Left colon (tissue), 2 donors: ENCODE data around the gene PAAF1. TPM values are rescaled to one million over a fixed set of nuclear protein-coding genes. Genes with fewer than 3 reads are reported as not detected.
A peak's percentile ranks its signal among the peaks of the same experiment; 100 is the strongest.

ENCODE experiments used
- ATAC-seq: fragments of 200-7000 bp; cut with Tn5 transposase; one replicate; pipeline ENCODE4 v1.9.1; 2020; ENCODE audit warnings: mild to moderate bottlenecking, moderate library complexity
- DNase-seq, 2 donors: peaks; one replicate each; pipeline ENCODE4 v3.0.0-alpha.2; 2020
- intact Hi-C, 2 donors: fragments of 100-400 bp; cut with DNase I in 1 of 2; cut with micrococcal nuclease in 1 of 2; formaldehyde crosslinking; loops; one replicate each; pipeline versions ENCODE4 v1.11.2 to v1.14.0; 2022; cut with DNase I, micrococcal nuclease
- total RNA-seq, 2 donors: library from RNA; stranded (reverse); fragmentation: NEBNext Ultra II Directional; extraction: Animal tissue kit (Norgen Biotek cat#: 25700); gene quantifications; one replicate each; pipeline ENCODE4 v1.2.1, GENCODE V29; 2021
- donor health status: DM: no; HTN: no; CAD: no.
- donor health status: DM: yes; HTN: yes; CAD: no.

The PAAF1 gene
- total RNA-seq, 2 donors from 2014 or later = 11.4 to 12.2 TPM

DNA sequence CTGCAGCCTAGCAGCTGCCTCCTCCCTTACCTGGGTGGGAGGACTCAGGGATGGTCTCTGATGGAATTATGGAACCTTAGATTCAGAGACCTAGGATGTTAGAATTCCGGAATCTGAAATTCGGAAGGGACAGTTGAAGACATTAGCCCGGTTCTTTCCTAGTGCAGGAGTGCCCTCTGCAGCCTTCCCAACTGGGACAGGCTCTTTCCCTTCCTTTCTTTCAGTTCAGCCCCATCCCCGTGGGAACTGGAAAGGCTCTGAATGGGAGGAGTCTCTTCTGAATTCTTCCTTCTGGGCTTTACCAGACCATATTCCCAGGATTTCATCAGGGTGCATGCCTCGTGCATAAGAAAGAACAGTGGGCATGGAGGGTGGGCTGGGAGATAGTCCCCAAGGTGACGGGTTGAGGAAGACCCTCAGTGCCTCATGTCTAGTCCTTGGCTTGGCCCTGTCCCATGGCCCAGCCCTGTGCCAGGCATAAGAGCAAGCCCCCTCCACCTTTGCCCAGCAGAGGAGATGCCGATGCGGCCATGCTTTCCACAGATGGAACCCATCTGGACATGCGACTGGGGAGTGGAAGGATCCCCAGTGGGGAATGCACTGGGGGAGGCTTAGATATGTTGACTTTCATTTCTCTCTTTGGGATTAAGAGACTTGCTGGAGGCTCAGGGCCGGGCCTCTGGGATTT is 88.4 kb downstream of the PAAF1 start:
- DNase-seq = no peak
- intact Hi-C loops = no loop called here
- ATAC-seq = no peak

DNA sequence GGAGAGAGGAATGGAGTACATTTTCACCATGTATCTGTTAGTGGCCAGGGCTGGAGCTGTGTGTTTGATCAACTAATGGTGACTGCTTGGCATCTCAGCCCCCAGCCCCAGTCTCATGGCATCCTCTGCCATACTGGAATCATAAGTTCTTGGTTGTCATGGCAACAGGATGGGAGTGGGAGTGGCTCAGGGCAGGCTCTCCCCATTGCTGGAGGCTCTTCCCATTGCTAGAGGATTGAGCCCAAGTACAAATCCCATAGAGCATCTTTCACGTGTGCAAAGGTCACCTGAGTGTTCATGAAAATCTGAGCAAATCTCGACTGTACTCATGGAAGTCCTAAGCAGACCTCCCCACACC is 88.9 kb downstream of the PAAF1 start:
- DNase-seq = no peak
- intact Hi-C loops = no loop called here
- ATAC-seq = no peak

DNA sequence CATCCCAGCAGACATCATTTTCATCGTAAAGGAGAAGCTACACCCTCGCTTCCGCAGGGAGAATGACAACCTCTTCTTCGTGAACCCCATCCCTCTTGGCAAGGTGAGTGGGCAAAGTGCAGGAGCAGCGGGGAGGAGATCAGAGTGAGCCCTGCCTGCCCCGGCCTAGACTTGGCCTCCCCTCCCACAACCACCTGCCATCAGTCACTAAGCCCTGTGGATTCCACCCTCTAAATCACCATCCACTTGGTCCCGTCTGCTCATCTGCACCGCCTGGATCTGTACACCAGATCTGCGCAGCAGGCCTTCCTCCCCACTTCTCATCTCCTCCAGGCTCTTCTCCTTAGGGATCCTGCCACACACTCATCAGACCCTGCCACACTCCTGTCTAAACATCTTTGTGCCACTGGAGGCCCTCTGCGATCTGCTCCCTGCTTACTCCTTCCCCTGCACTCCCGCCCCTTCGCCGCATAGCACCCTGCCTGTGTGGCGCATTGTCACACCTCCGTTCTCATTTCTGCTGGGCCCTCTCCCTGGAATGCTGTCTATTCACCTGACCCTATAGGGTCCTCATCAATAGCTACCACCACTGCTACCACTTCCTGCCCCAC is 91.7 kb downstream of the PAAF1 start:
- DNase-seq (no peak), ATAC-seq (no peak)
- intact Hi-C loops = no loop called here

DNA sequence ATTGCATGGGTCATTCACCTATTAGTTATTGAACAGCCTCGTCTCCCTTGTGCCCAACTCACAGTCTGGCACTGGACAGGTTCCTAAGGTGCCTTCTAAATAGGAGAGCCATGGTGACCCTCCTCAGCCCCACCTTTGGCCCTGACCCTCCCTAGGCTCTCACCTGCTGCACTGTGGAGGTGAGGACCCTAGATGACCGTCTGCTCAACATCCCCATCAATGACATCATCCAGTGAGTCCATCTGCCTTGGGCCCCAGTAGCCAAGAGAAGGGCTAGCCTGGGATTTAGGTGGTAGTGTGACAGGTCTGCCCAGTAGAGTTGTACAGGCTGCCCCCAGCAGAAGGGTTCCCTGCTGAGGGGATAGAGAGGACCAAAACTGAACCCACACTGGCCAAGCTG is 92.3 kb downstream of the PAAF1 start:
- intact Hi-C loops = no loop called here
- no peak for DNase-seq
- ATAC-seq = no peak

DNA sequence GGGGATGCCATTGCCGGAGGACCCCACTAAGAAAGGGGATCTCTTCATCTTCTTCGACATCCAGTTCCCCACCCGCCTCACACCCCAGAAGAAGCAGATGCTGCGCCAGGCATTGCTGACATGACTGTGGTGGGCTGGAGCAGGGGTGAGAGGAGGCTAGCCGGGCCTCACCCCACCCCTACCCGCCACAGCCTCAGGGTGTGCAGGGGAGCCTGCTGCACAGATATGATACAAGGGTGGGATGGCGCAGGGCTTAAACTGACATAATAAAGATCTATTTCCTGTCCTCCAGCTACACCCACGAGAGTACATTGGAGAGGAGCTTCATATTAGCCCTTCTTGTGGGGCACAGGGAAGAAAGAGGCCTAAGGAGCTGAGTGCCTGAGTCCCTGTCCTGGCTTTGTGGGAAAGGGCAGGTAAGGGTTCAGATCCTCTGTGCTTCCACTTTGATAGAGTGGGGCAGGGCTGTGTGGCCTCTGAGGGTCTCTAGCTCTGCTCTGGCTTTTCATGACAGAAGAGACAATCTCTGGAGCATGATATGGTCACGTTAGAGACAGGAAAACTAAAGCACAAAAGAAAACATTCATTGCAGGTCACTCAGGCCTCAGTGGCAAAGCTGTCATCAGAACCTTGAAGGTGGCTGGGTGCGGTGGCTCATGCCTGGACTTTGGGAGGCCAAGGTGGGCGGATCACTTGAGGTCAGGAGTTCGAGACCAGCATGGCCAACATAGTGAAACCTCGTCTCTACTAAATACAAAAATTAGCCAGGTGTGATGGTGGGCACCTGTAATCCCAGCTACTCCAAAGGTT is 93.4 kb downstream of the PAAF1 start:
- intact Hi-C loops = no loop called here
- DNase-seq = no peak
- no peak for ATAC-seq

DNA sequence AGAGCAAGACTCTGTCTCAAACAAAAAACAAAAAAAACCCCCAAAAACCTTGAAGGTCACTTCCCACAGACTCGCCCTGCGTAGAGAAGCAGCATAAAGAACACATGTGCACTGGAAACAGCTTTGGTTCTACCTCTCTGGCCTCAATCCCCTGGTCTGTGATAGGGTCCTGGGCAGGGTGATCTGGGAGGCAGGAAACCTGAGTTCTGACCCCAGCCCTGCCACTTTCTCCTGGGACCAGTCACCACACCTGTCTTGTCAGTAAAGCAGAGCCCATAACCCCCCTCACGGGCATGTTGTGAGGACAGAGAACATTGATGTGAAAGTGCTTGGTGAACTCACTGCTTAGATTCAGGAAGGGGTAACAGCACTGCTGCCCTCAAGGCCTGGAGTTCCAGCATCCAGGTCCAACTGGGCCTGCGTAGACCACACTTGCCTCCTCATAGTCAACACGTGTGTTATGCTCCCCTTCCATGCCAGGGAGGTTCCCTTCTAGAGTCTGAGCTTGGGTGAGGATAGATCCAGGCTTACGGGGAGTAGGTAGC is 94.4 kb downstream of the PAAF1 start:
- ATAC-seq = no peak
- DNase-seq = no peak
- intact Hi-C loops = no loop called here

DNA sequence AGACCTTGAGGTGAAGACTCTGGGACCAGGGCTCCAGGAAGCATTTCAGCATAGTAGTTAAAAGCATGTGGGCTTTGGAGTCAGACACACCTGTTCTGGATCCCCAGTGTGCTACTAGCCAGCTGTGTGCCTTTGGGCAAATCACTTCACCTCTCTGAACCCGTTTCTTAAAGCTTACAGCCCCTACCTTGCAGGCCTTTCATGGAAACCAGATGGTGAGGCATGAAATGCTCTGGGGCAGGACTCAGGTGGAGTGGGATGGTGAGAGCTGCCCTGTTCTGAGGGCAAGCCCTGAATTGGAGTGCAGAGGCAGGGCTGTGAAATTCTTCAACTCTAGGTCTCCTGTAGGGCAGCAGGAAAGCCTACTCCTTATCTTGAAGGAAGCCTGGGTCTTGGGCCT is 95.4 kb downstream of the PAAF1 start:
- intact Hi-C loops = no loop called here
- DNase-seq (no peak), ATAC-seq (no peak)

DNA sequence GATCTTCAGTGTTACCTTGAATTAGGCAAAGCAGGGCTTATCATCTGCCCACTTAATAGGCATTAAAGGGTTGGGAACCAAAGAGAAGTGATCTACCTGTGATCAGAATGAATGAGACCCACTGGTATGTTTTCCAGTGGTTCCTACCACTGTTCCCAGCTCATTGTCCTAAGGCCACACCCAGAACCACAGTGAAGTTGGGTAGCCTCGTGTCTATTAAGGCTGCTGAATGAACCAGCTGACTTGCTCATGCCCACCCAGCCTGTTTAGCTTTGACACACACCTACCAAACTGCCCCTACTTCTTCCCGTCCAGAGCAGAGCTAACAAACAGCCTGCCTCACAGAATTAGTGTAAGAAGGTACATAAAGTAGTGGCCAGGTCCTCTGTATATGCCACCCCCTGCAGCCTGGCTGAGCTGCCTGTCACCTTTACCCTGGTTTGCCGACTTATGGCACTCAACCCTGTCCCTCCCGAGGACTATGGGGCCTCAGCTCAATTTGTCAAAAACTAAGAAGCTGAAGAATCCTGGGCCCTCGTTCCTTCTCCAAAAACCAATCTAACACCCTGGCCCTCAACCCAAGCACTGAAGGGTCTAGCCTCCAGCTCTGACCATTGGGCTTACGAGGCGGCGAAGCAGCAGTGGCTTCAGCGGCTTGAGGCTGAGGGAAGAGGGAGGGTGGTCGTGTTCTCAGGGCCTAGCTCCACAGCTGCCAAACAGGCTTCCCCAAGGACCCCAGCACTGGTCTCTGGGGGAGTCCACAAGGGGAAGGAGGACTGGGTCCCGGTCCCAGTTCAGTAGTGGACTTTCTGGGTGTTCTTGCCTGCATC is 96.0 kb downstream of the PAAF1 start:
- ATAC-seq (peak; percentile 34), DNase-seq (no peak)
- intact Hi-C loops = no loop called here

DNA sequence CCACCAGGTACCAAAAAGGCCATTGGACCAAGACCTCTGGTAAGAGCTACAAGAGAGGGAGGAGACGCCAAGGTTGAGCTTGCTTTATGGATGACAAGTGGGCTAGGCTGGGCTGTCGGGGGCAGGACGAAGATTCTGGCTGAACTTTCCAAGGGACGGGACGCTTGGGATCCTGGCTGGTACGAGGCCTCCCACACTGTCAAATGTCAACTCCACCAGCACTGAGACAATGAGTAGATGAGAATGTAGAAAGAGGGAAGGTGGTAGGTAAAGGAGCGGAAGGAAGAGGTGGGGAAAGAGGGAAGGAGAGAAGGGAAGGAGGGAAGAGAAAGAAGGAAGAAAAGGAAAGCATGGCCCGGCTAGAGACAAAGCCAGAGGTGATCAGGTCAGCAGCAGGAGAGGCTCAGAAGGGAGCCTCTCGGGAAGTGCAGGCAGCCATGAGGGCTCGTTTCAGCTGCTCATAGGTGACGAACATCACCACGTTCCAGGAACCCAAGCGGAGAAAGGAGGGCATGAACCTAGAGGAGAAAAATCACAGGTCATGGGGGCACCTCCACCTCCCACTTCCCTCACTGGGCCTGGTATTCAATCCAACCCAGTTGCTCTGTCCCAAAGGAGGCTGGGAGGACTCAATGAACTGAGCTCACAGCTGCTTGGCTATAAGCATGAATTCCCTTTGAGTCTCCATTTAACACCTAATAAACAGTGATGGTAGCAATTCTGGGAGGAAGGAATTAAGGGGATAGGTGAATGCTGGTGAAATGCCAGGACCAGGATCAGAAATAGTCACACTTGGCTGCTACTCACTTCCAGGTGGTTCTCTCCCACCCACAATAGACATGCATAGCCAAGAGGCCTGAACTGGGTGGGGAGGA is 98.0 kb downstream of the PAAF1 start:
- no peak for ATAC-seq
- no peak for DNase-seq
- intact Hi-C loops = no loop called here

DNA sequence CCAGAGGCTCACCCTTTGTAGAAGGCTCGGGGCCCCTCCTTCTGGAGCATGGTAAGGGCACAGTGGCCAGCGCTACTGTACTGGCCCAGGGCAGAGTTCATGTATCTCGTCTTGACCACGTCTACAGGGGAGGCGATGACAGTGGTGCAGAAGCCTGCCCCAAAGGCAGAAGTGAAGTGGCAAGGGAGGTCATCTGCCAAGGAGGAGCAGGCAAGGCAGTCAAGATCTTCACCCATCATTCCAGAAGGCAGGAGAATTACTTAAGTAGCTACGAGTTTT is 98.6 kb downstream of the PAAF1 start:
- ATAC-seq (no peak), DNase-seq (no peak)
- intact Hi-C loops = no loop called here

DNA sequence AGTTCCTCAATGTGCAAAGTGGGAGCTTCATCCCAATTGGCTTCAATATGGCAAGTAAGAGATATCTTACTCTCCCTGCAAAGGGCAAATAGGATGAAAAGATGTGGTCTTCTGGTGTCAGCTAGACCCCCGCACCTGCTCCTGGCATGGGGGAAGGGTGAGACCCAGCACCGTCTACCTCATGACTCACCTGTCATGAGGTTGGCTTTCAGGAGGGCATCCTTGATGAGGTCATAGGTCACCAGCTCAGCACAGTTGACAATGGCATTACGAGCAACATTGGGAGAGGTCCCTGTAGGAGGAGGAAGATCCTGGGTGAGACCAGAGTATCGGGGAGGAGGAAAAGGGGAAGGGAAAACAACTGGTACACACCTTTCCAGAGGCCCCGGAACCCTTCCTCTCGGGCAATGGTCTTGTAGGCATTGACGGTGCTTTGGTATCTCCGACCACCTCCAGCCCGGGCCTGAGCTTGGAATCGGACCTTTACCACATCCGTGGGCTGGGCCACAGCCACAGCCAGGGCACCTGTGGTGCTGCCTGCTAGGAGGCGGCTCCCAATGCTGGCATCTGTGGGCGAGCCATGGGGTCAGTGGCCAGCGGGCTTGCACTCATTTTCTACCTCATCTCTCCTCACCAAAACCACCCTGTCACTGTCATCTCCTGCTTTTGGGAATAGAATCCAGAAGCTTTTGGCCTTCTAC is 99.8 kb downstream of the PAAF1 start:
- ATAC-seq (no peak), DNase-seq (peak in 1 of 2 donors; percentile 21)
- intact Hi-C loops = no loop called here

DNA sequence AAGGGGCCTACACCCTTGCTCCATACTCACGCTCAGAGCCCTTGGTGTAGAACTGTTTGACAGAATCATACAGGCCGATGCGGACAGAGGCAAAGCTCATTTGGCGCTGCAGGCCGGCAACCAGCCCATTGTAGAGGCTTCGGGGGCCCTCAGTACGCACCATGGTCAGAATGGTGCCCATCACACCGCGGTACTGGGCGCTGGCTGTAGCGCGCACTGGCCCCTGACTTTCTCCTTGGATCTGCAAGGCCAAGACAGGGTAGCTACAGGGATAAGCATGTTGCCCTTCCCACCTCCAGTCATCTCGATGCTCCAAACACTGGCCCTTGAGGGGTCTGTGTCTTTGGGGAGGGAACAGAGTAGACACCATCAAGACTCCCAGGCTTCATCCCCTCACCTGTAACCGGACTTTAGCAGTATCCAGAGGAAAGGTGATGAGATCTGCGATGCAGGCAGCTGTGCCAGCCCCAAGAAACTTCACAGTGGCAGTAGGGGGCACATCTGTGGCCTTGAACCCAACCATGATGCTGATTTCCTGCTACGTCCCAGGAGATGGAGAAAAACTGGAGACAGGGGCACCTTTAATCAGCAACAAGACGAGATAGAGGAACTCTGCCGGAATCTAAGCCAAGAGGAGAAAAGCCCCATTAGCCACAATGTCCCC is 101.2 kb downstream of the PAAF1 start:
- DNase-seq = peak in 1 of 2 donors; percentile 15
- intact Hi-C loops = no loop called here
- no peak for ATAC-seq

DNA sequence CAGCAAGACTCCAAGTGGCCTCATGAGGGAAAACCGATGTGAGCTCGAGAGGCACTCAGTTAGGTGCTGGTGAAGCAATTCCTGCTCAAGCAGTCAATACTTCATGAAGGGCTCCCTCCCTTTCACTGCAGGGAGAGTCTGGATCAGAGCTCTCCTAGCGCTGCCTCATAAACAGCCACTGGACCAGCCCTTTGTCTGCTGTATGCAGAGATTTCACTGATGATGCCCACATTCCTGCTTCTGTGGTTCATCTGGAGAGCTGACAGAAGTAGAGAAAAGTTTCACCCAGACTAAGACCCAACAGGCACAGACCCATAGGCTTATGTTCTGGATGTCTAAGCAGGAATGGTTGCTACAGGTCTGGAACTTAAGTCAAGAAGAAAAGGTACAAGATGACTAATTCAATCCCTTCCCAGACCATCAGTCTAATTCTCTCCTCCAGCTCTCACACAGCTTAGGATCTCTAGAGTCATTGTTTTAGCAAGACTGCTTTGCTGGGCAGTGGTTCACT is 101.8 kb downstream of the PAAF1 start:
- DNase-seq (peak in 1 of 2 donors; percentile 17), ATAC-seq (no peak)
- intact Hi-C loops = no loop called here

DNA sequence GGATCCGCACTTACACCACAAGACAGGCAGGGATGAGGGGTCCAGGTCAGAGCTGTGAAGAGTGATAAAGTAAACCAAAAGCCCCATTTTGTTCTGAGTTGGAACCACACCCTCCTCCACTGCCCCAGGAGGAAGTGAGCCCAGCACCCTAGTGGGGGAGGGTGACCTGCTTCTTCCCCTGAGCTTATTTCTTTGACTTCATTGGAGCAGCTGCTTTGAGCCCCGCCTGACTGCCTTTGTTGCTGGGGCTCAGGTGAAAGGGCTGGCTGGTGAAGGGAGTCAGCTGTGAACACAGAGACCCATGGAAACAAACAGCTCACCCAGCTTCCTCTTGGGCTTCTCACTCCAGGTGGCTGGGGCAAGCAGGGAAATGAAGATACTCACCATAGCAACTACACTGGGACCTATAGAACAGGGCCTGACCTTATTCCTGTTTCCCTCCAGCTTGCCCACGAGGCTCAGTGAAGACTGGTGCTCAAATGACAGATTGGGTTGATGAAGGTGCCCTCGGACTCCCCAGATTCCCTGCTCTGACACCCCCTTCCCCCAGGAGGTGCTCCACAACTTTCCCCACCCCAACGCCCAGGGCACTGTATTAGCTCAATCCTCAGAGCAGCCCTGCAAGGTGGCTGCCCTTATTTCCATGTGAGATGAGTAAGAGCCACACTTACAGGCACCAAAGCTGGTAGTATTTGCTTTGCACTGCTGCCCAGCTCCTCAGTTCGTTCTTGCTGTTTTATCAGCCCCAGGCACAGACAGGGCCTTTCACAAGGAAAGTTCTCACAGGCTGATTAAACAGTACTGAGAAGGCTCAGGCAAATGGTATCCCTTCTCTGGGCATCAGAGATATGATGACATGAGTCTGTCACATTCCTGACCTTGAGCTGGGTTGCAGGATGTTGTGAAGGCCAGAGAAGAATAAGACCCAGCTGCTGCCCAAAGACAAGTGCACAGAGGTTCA is 103.5 kb downstream of the PAAF1 start:
- intact Hi-C loops = no loop called here
- DNase-seq (peak; percentile 79 to 83), ATAC-seq (peak; percentile 61)
